MG63 (cell line): Measurements from ENCODE around the gene ACTL7B. TPM values are rescaled to one million over a fixed set of nuclear protein-coding genes. Genes with fewer than 3 reads are reported as not detected.
"Not testable (repeated sequence)": the region's sequence is repeated elsewhere in the genome, so short reads cannot be mapped to it uniquely, and the experiment has no call there.

Experiments used
- DNase-seq: peaks from one replicate; pipeline ENCODE4 v3.0.0-alpha.2; 2020
- H3K27me3 ChIP-seq: fragments of 250-450 bp; sonication (Bioruptor Pico); 2 replicates; pipeline ENCODE4 v1.5.1; 2020; ENCODE audit warnings: mild to moderate bottlenecking, moderate library complexity
- H3K36me3 ChIP-seq: fragments of 250-450 bp; sonication (Bioruptor Pico); 2 replicates; pipeline ENCODE4 v1.5.1; 2020; ENCODE audit warnings: mild to moderate bottlenecking, moderate library complexity
- H3K4me3 ChIP-seq: fragments of 250-450 bp; sonication (Bioruptor Pico); 2 replicates; pipeline ENCODE4 v1.5.1; 2020; ENCODE audit warnings: mild to moderate bottlenecking, moderate library complexity
- H3K9me3 ChIP-seq: fragments of 250-450 bp; sonication (Bioruptor Pico); 2 replicates; pipeline ENCODE4 v1.5.1; 2020; ENCODE audit warnings: mild to moderate bottlenecking, moderate library complexity
- total RNA-seq: library from RNA; depleted of rRNA; stranded (reverse); fragments of >200 nt; shearing (Covaris generic); gene quantifications from 2 replicates; pipeline ENCODE4 v1.2.3, GENCODE V29; 2014; ENCODE audit warnings: low replicate concordance; rRNA removed

ACTL7B gene
- total RNA-seq = not detected in 2 replicates

GRCh38 chr9:108855888-108856287 lies at the start of gene ACTL7B:
Gene ACTL7B (minus strand): TSS chr9:108855986. CDS start chr9:108855930, 56 bp downstream.
- Histone ChIP-seq H3K36me3 (no peaks in the 10 kb centered on the region), H3K4me3 (no peak within 1 kb of the TSS), H3K9me3 (no peaks in the 10 kb centered on the region), H3K27me3 (no peaks in the 10 kb centered on the region)
- DNase-seq = no peak

- Histone ChIP-seq H3K36me3 (peaks cover 41% of the 10 kb centered on the region), H3K27me3 (no peaks in the 10 kb centered on the region), H3K4me3 (no peak overlapping the region), H3K9me3 (no peaks in the 10 kb centered on the region)
- DNase-seq = no peak
Measured at GRCh38 chr9:108905494-108905893, 49.7 kb upstream of the ACTL7B start.

GRCh38 chr9:108904161-108904560 lies 48.4 kb upstream of the ACTL7B start:
- Histone ChIP-seq H3K27me3 (no peaks in the 10 kb centered on the region), H3K36me3 (peaks cover 47% of the 10 kb centered on the region)
- DNase-seq = no peak

GRCh38 chr9:108903420-108904103 lies 47.8 kb upstream of the ACTL7B start:
- Histone ChIP-seq H3K27me3 (no peaks in the 10 kb centered on the region), H3K4me3 (no peak overlapping the region), H3K9me3 (no peaks in the 10 kb centered on the region), H3K36me3 (peaks cover 50% of the 10 kb centered on the region)
- DNase-seq = no peak

More at GRCh38 chr9:108904161-108904560, 48.4 kb upstream of the ACTL7B start:
- Histone ChIP-seq H3K4me3 (no peak overlapping the region), H3K9me3 (no peaks in the 10 kb centered on the region)

- H3K36me3 ChIP-seq = peaks cover 49% of the 10 kb centered on the region
- no peaks in the 10 kb centered on the region for H3K27me3 ChIP-seq
- H3K9me3 ChIP-seq = no peaks in the 10 kb centered on the region
- no peak overlapping the region for H3K4me3 ChIP-seq
- no peak for DNase-seq
Measured at GRCh38 chr9:108900176-108900575, 44.4 kb upstream of the ACTL7B start.

- H3K36me3 ChIP-seq = peaks cover 45% of the 10 kb centered on the region
- H3K27me3 ChIP-seq, H3K9me3 ChIP-seq, H3K4me3 ChIP-seq, DNase-seq: not testable (repeated sequence)
Measured at GRCh38 chr9:108899023-108899695, 43.4 kb upstream of the ACTL7B start.

- Histone ChIP-seq H3K27me3 (no peaks in the 10 kb centered on the region), H3K4me3 (no peak overlapping the region), H3K36me3 (peaks cover 52% of the 10 kb centered on the region), H3K9me3 (no peaks in the 10 kb centered on the region)
- DNase-seq = no peak
Measured at GRCh38 chr9:108897324-108898096, 41.7 kb upstream of the ACTL7B start.

- peaks cover 51% of the 10 kb centered on the region for H3K36me3 ChIP-seq
- H3K4me3 ChIP-seq = no peak overlapping the region
- DNase-seq = no peak
- H3K9me3 ChIP-seq = no peaks in the 10 kb centered on the region
- no peaks in the 10 kb centered on the region for H3K27me3 ChIP-seq
Measured at GRCh38 chr9:108894225-108894997, 38.6 kb upstream of the ACTL7B start.

GRCh38 chr9:108889649-108890067 lies 33.9 kb upstream of the ACTL7B start:
- H3K36me3 ChIP-seq = peaks cover 43% of the 10 kb centered on the region
- H3K27me3 ChIP-seq = no peaks in the 10 kb centered on the region
- H3K9me3 ChIP-seq = no peaks in the 10 kb centered on the region; the same call in 1 of the 2 replicates
- no peak overlapping the region for H3K4me3 ChIP-seq
- no peak for DNase-seq

- not testable (repeated sequence) for H3K4me3 ChIP-seq, DNase-seq, H3K27me3 ChIP-seq, H3K9me3 ChIP-seq
- H3K36me3 ChIP-seq = peaks cover 28% of the 10 kb centered on the region
Measured at GRCh38 chr9:108886594-108887271, 30.9 kb upstream of the ACTL7B start.

- no peaks in the 10 kb centered on the region; the same call in 1 of the 2 replicates for H3K9me3 ChIP-seq
- no peaks in the 10 kb centered on the region for H3K27me3 ChIP-seq
- no peak overlapping the region for H3K4me3 ChIP-seq
- peak; percentile 74 for DNase-seq
- peaks cover 31% of the 10 kb centered on the region for H3K36me3 ChIP-seq
Measured at GRCh38 chr9:108885643-108886348, 30.0 kb upstream of the ACTL7B start.

GRCh38 chr9:108884701-108885100 lies 28.9 kb upstream of the ACTL7B start:
- Histone ChIP-seq H3K36me3 (peaks cover 36% of the 10 kb centered on the region), H3K27me3 (no peaks in the 10 kb centered on the region), H3K9me3 (no peaks in the 10 kb centered on the region; the same call in 1 of the 2 replicates), H3K4me3 (no peak overlapping the region)
- DNase-seq = no peak

- H3K27me3 ChIP-seq = no peaks in the 10 kb centered on the region
- peaks cover 42% of the 10 kb centered on the region for H3K36me3 ChIP-seq
- no peaks in the 10 kb centered on the region; the same call in 1 of the 2 replicates for H3K9me3 ChIP-seq
- H3K4me3 ChIP-seq = no peak overlapping the region
- no peak for DNase-seq
Measured at GRCh38 chr9:108883085-108883484, 27.3 kb upstream of the ACTL7B start.

GRCh38 chr9:108882052-108882888 lies 26.5 kb upstream of the ACTL7B start:
- Histone ChIP-seq H3K4me3 (no peak overlapping the region), H3K36me3 (peaks cover 37% of the 10 kb centered on the region), H3K9me3 (no peaks in the 10 kb centered on the region; the same call in 1 of the 2 replicates), H3K27me3 (no peaks in the 10 kb centered on the region)
- DNase-seq = no peak
